SIG-M5 treated with dmso at 0.1 percent for 504 hours (cell line): ENCODE measurements around the gene RAI2.

Experiments
- DNase-seq: peaks from one replicate; lab custom pipeline; 2025; ENCODE audit not compliant: unreplicated experiment; lab: John Stamatoyannopoulos, UW

RAI2 gene

DNA sequence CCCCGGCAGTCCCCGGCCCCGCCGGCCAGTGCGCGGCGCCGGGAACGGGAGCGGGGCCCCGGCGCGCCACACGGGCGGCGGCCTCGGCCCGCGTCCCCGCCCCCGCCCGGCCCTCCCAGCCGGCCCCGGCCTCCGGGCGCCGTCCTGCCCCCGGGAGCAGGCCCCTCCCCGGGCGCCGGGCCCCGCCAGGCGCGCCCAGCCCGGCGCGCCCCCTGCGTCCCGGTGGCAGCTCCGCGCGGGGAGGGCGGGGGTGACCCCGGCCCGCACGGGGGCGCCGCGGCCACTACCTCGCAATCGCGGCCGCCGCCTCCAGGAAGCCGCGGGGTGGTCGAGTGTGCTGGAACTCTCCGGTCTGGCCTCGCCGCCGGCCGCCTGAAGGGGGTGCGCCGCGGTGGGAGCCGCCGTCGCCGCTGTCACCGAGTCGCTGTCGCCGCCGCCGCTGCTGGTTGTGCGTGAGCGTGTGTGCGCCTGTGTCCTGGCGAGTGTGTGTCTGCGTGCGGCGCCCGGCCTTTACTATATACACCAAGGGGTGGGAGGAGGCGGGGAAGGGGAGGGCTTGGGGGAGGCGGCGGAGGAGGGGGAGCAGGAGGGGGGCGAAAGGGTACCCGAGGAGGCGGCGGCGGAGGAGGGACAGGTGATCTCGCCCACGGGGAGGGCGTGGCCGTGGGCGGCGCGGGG, at the start of gene RAI2:
Gene RAI2, minus strand, starts transcription at position 488 of the 678 bp plus-strand sequence. CDS start 59,288 bp downstream, outside the sequence.
- no peak for DNase-seq

DNA sequence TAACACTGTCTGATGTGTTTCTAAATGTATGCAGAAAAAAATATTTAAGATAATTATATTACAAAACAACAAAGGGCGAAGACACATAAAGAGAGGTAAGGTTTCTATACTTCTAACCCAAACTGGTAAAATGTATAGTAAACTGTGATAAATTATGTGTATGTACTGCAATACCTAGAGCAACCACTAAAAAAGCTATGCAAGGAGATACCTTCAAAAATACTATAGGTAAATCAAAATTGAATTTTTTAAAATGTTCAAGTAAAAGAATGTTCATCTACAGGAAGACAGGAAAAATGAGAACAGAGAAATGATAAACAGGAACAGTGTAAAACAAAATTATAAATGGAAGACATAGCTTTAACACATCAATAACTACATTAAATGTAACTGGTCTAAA, 27.3 kb upstream of the RAI2 start:
- no peak for DNase-seq

DNA sequence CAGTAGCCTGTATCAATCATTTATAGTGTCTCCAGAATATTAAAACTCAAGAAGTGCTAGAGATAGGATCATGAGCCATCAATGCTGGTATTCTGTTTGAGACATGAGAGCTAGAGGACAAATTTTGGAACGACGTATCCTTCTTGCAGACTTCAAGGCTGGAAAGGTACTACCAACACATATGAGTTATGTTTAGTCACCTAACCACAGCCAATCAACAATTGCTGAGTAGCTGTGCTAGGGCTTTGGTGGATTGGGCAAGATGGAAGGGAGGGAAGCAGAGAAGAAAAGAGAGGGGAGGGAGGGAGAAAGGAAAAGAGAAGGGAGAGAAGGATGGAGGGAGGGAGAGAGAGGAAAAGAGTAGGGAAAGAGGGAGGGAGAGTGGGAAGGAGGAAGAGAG, 21.6 kb upstream of the RAI2 start:
- no peak for DNase-seq

DNA sequence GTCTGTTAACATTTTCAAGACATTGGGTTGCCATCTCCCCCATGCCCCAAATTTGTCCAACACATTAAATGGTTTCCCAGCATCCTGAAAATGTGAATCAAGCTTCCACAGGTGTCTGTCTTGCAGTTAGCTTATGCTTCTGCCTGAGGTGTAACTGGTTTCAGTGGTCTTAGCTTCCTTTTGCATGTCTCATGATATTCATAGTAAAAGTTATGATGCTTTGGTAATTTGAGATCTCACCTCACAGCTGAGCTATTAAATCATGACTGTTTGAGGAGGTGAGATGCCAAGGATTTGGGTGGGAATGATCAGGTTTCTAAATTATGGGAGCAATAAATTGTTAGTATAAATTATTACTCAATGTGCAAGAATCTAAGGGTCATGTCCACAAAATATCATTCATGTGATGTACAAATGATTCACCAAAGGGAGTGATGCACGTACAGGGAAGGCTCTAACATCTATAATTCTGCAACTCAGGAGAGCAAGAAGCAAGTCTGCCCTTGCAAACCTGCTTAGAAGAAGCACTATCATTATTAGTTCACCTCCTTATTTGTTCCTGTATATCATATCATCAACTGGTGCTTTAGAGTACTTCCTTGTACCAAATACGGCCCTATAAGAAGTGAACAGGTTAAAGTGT, 17.1 kb upstream of the RAI2 start:
- DNase-seq: no peak

DNA sequence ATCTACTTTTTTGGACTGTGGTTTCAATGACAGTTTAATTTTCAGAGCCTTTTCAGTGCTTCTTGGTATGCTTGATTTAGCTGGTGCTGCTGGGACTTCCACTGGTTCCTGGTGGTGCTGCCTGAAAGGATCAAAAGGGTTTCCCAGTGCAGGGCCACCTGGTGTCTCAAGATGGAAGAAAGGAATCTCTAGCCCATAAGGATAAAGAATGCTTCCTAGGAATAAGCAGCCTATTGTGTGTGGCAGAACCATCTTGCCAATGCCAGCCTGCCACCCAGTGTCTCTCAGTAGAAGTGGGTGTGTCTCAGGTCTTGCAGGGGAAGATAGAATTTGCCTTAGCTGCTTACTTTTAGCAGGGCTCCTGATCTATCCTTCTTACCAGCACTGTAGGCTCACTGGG, 15.0 kb upstream of the RAI2 start:
- no peak for DNase-seq

DNA sequence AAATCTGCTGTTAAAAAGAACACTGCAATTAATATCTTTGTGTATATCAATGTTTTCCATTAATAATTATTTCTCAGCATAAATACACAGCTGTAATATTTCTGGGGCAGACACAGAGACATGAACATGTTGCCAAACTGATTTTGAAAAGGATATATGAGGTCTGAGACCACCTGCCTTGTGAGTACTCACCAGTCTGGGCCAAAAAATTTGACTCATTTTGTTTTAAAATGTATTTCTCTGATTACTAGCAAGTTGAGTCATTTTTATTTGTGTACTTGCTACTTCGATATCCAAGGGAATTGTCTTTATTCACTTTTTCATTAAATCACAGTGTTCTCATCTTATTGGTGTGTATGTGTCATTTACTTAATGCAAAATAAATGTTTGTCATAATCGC, 8.5 kb upstream of the RAI2 start:
- DNase-seq: no peak

DNA sequence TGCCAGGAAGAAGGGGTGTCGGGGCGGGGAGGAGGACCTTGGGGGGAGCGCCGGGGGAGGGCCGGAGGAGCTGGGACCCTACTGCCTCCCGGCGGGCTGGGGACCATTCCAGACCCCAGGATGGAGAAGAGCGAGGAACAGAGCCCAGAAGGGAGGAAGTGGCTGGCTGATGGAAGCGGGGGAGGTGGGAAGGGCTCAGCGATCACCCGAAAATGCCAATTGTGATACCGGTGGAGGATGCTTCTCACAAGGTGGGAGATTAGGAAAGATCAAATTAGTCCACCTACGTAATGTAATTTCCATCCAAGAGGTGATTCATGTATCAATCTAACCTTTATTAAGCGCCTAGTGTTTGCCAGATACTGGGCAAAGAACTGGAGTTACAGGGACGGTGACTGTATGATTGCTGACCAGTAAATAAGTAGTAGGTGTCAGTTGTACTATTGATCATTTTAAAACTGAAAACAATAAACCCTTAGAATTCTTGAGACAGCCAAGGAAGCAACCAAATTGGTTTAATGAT, 452 bp upstream of the RAI2 start:
- DNase-seq: no peak

DNA sequence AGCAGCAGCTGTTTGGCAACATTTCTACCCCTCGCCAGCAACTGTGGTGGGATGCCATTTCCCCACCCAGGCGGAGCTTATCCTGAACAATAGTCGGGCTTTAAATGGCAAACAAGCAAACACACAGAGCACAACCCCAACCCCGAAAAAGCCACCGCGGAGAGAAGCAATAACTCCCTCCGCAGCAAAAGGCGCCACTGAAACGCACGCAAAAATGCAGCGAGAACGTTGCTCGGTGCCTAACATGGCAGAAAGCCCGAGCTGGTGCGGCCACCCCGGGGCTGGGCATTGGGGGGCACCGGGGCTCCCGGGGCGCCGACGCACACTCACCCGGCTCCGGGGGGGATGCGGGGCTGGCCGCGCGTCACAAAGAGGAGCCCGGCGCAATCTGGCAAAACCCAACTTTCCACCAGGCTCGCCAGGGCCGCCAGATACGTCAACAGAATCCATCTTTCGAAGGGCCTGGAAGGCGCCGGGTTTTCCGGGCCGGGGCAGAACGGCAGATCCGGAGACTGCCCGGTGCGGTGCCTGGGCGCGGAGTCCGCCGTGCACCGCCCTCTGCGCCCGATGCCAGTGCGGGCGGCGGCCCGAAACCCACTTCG, 818 bp downstream of the RAI2 start:
- no peak for DNase-seq

DNA sequence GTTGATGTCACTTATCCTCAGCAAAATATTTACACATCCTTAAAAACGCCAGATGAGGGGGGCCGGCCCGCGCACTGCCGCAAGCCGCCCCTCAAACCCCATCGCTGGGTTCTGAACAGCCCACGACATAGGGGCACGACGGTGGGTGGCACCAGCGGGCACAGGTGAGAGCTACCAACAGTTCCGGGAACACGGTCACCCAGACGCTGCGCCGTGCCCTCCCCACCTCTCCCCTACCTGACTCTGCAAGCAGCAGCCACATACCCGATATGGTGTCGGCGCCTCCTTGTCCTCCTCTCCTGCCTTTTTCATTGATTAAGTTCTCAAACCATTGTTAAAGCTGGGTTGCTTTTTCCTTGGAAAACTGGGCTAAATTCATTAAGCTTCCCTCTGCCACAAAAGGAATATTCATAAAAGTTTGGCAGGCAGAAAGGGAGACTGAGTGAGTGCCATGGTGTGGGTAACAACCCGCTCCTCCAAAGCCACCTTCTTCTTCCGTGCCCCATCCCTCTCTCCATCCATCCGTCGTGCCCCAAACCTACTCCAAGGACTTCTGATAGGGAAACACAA, 1.4 kb downstream of the RAI2 start:
- DNase-seq: no peak

DNA sequence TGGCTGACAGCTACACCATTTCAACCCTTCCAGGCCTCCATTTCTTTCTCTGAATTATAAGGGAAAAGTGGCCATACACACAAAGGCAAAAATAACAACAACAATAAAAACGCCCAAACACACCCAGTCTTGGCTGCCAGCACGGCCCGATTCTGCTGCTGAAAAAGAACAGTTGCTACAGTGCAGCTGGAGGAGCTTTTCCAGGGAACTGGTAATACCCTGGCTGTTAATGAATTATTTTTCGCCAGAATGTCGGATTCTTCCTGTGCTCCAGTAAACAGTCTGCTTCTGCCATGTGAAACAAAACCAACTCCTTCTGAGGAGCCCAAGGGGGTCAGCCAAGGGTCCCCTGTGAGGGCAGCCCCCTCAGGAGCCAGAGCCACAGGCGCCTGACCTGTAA, 6.6 kb downstream of the RAI2 start:
- no peak for DNase-seq

DNA sequence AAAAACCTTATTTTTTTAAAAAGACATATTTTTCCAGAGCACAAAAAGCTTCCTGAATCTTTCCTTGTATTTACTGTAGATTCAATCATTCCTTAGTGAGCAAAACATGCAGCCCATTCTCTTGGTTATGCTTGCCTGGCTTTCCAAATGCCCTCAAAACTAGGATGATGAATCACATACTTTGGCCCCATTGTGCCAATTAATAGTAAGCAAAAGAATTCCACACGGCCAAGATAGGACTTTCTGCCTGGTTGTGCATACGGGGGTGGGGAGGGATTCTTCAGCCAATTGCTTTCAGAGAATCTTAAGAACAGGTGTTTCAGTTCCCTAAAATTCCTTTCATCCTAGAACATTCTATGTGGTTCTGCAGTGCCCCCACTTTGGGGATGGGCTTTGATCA, 7.0 kb downstream of the RAI2 start:
- DNase-seq: no peak

DNA sequence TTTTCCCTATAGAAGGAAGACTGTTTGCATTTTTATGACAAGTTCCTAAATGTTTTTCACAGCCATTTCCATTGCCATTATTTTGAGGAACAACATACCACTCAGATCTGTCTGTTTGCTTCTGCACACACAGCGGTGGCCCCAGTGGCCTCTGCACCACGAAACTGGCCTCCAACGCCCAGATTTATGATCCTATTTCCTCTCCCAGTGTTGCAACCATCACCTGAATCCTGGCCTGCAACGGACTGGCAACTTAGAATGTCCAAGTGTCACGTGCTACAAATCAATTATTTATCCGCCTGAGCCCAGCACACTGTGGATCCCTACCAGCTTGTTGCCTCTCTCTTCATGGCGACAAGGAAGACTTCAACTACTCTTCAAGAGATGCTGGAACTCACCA, 9.2 kb downstream of the RAI2 start:
- DNase-seq: no peak

DNA sequence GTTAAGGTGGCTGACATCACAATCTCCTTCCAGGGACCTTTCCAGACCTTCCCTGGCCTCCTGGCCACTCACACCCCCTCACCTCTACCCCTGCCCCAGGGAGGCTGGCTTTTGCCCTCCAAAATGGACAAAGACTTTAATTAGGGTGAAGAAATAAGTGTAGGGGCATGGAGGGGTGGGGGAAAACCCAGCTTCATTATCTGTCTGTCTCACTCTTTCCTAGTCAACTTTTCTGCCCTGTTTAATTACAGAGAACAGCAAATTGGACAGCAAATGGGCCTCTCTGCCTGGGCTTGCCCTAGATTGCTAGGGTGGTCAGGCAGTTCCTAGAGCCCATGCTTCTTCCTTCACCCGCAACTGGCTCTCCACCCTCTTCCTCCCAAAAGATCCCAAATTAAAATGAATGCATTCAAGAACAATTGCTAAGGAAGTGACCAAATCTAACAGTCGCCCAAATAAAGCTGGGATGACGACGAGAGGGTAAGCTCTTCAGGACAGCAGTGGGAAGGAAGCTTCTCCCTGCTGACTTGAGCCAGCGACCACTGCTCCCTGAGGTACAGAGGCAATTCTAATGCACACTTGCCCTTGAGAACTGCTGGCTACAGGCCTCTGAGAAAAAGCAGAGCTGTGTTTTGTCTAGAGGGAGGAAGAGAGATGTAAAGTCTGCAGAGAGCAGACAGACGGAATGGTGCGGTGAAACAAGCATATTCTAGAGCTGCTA, 12.4 kb downstream of the RAI2 start:
- no peak for DNase-seq

DNA sequence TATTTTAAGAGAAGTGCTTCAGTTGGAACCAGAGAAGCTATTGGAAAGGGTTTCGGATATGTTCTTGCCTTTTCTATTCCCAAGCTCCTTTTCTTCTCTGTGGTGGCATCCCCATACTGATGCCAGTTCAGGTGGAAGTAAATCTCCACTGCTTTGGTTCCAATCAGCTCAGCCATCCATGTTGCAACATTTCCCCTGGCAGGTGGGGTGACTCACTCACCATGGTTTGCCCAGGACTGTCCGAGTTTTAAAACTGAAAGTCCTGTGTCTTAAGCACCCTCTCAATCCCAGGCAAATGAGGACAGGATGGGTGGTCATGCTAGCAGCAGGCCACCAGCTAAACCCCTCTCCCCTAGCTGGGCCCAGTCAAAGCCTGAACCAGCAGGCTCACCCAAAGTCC, 15.1 kb downstream of the RAI2 start:
- no peak for DNase-seq

DNA sequence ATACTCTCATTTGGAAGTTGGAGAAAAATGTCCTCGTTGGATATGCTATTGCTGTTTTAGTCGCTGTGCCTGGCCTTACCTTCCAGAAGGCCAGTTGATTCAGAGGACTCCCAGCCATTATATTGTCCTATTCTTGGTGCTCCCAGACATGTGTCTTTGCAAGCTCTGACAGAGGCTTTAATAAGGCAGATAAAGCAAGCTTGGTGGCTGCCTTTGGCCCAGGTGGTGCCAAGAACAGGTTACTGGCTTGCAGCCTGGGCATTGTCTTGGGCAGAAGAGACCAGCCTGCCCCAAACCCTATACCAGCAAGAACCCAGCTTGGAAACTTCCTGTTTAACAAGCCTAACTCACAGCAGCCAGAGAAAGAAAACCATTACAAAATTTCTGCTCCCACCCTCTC, 16.9 kb downstream of the RAI2 start:
- DNase-seq: no peak

DNA sequence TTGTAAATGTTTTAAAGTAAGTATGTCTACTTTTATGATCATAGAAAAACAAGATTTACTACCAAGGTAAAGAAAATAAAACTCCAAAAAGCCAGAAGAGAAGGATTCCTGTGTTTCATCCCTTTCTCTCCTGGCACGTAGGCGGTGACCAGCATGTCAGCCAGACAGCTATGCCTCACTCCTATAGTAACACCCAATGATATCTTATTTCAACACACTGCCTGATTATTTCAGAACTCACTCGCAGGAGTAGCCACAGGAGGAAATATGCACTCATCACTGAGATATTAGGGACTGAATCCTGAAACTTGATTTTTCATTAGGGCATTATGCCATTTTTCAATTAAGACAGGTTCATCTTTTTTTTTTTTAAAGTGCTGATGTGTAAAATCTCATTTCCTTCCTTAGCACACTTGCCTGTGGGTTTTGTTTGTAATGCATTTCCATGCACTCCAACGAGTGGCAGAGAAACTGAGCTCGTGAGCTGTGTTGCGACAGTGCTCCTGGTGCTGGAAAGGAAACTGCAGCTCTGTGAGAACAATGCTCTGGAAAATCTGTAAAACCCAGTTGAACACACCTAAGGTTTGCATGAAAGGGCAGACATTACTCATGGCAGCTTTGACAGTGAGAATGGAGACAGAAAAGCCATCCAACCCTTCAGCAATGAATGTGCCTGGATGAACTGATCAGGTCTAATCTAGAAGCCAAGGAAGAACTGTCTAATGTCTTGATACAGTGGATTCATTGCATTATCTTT, 18.2 kb downstream of the RAI2 start:
- no peak for DNase-seq

DNA sequence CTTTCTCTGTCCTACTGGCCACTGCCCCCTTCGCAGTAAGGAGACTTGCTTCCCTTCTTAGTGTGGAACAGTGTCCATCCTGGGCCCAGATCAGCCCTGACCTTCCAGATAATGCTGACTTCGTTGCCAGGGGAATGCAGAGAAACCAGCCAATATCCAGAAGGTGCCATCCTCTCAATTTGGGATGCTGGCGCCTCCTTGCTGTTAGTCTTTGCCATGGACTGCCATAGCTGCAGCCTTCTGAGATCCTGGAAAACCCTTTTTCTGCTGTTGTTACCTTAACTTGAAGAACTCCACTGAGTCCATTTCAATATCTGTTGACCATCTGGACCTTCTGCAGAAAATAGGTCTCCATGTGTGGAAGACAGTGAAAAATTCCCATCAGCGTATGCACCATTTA, 21.8 kb downstream of the RAI2 start:
- no peak for DNase-seq

DNA sequence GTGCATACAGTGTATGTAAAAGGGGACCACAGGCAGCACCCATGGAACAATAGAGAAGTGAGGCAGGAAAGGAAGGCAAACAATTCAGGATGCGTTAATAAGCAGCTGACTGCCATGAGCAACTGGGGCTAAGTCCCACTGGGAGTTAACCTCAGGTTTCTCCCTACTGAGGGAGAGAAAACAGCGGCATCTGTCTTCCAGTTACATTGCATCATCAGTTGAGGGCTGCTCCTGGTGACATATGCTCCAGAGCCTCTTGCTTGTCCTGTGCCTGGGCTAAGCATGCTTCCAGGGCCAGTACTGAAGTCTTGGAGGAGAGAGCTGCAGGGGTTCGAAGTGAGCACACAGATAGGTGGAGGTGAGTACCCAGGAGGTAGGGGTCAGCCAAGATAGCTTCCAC, 24.3 kb downstream of the RAI2 start:
- DNase-seq: no peak

DNA sequence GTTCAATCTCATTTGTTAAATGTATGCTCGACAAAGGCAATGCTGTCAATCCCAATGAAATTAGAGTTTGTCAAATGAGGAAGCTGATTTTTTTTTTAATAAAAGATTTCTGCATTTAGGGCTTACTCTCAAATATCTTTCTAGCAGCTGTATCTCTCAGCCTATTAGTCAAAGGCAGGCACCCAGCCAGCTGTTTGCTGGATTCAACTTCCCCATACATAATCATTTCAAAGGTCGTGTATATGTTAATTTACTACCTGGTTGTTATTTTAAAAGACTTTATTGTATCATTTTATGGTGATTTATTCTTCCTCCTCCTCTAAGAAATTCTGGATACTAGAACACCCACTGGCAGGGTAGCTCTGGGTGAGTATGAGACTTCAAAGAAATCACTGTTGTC, 27.1 kb downstream of the RAI2 start:
- no peak for DNase-seq

DNA sequence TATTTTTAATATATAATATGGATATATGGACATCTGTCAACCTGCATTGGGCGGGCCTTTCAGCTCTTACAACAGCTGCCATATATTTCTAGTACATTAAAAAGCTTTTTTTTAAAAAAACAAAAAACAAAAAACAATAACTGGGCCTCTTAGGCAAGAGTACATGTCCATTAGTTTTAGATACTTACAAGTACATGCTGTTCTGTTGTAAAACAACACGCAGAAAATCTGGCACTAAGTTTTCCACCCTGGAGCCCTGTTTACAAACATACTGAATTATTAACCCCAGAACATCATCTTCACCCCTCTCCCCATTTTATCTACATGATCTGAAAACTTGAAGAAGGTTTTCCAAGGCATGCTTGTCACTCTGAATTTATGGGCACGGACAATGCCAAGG, 29.8 kb downstream of the RAI2 start:
- DNase-seq: no peak

DNA sequence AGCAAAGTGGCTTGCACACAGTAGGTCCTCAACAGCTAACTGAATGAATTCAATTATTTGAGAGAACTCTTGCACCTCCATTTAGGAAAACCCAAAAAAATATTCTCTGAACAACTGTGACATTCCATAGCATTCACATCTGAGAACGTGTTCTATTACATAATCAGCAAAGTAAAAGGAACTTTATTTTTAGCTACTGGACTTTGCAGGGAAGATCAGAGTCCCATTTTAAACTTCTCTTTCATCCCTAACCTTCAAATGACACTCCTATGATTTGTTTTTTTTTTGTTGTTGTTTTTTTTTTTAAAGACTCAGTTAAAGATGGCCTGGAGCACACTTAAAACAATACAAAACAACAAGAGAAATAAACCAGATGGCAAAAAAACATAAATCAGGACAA, 30.9 kb downstream of the RAI2 start:
- DNase-seq: no peak
